Right lobe of liver (tissue), 6 donors: ENCODE results near the gene OR52B6. TPM values are rescaled to one million over a fixed set of nuclear protein-coding genes. Genes with fewer than 3 reads are reported as not detected.

Experiments
- ATAC-seq, 4 donors: fragments of 200-7000 bp; cut with Tn5 transposase; one replicate each; pipeline ENCODE4 v1.9.1; 2020; ENCODE audit warnings: mild to moderate bottlenecking in 4 of 4, moderate library complexity in 4 of 4
- DNase-seq, 3 donors: peaks; one replicate each; pipeline ENCODE4 v3.0.0-alpha.2; 2020
- H3K27ac ChIP-seq, 3 donors: fragments of 200-600 bp; one replicate each; pipeline ENCODE4 v1.8.0; 2022
- H3K27me3 ChIP-seq, 2 donors: fragments of 200-600 bp; one replicate each; pipeline ENCODE4 v1.8.0; 2022
- H3K36me3 ChIP-seq, 4 donors: fragments of 200-600 bp; sonication (generic) in 1 of 4; one replicate each; pipeline versions ENCODE4 v1.5.1 to v1.8.0; 2017 to 2022; ENCODE audit warnings: control low read depth in 1 of 4
- H3K4me1 ChIP-seq, 4 donors: fragments of 200-600 bp; sonication (generic) in 1 of 4; one replicate each; pipeline versions ENCODE4 v1.5.1 to v1.8.0; 2017 to 2022; ENCODE audit warnings: control low read depth in 1 of 4
- H3K4me3 ChIP-seq, 3 donors: fragments of 200-600 bp; one replicate each; pipeline ENCODE4 v1.8.0; 2022
- H3K9me3 ChIP-seq, 4 donors: fragments of 200-600 bp; sonication (generic) in 1 of 4; one replicate each; pipeline versions ENCODE4 v1.5.1 to v1.8.0; 2017 to 2022; ENCODE audit warnings: control low read depth in 1 of 4
- POLR2A ChIP-seq: fragments of 450-650 bp; IDR thresholded peaks from one replicate; pipeline ENCODE4 v1.6.1; 2017; ENCODE audit warnings: antibody characterized with exemption, mild to moderate bottlenecking
- WGBS: methylation state at CpG from one replicate; pipeline ENCODE4 v1.1.6; 2018; ENCODE audit warnings: low coverage, low lambda C conversion rate; ENCODE audit not compliant: insufficient coverage; ENCODE audit errors: missing lambda C conversion rate; 5-methylcytosine and 5-hydroxymethylcytosine counted together
- intact Hi-C, 2 donors: fragments of 100-400 bp; cut with DNase I; formaldehyde crosslinking; loops; one replicate each; pipeline versions ENCODE4 v1.11.2 to v1.14.1; 2022
- total RNA-seq, 6 experiments: library from RNA; depleted of rRNA in 2 of 6; stranded (reverse); fragments of >200 nt in 2 of 6; fragmentation: NEBNext Ultra II Directional in 3 of 6; extraction: Animal tissue kit (Norgen Biotek cat#: 25700) in 3 of 6; gene quantifications; one replicate each; pipeline versions ENCODE4 v1.1.0 to v1.2.4, GENCODE V29; 2016 to 2023
- TF ChIP-seq, protein P1 (sequence below), 4 donors: fragments of 200-600 bp in 3 of 4; fragments of 450-650 bp in 1 of 4; IDR thresholded peaks; one replicate each; pipeline versions ENCODE4 v1.5.1 to v1.8.0; 2016 to 2022; ENCODE audit warnings: antibody characterized with exemption in 4 of 4, mild to moderate bottlenecking in 2 of 4
- donor health status: DM: no; HTN: yes; CAD: no.
- donor health status: DM: no; HTN: no; CAD: no.
- donor health status: DM: no; HTN: no; CAD: no.
- donor health status: DM: no; HTN: yes; CAD: no.
- donor health status: DM: no; HTN: yes; CAD: no.

OR52B6 gene
- total RNA-seq, 6 experiments from 2014 or later: not detected

DNA sequence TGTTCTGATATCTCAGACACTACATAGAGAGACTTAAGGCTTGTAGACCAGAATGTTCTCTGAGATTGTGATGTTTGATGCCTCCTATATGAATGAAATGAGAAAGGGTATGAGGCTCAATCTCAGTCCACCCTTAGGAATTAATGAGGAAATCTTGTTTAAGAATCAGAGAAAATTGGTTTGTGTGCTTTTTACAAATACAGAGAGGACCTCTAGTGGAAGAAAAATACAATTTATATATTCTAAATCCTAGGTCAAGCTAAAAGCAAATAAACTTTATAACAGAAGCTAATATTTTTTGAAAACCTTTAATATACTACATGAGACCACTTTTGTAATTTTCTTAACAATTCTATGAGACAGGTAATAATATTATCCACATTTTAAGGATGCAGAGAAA is 27.3 kb upstream of the OR52B6 start:
- DNase-seq: no peak
- intact Hi-C loops: no loop called here
- Histone ChIP-seq H3K27ac (no peak overlapping the region), H3K36me3 (no peaks in the 10 kb centered on the region), H3K4me3 (no peak overlapping the region), H3K27me3 (no peaks in the 10 kb centered on the region), H3K9me3 (no peaks in the 10 kb centered on the region), H3K4me1 (no peaks in the 10 kb centered on the region)
- TF ChIP-seq, protein P1, sequence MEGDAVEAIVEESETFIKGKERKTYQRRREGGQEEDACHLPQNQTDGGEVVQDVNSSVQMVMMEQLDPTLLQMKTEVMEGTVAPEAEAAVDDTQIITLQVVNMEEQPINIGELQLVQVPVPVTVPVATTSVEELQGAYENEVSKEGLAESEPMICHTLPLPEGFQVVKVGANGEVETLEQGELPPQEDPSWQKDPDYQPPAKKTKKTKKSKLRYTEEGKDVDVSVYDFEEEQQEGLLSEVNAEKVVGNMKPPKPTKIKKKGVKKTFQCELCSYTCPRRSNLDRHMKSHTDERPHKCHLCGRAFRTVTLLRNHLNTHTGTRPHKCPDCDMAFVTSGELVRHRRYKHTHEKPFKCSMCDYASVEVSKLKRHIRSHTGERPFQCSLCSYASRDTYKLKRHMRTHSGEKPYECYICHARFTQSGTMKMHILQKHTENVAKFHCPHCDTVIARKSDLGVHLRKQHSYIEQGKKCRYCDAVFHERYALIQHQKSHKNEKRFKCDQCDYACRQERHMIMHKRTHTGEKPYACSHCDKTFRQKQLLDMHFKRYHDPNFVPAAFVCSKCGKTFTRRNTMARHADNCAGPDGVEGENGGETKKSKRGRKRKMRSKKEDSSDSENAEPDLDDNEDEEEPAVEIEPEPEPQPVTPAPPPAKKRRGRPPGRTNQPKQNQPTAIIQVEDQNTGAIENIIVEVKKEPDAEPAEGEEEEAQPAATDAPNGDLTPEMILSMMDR (IDR thresholded peaks at IDR 0.05): peak in 3 of 4 donors; percentile 16 to 25 (median 22)
- TF ChIP-seq POLR2A: no peak
- ATAC-seq: no peak

DNA sequence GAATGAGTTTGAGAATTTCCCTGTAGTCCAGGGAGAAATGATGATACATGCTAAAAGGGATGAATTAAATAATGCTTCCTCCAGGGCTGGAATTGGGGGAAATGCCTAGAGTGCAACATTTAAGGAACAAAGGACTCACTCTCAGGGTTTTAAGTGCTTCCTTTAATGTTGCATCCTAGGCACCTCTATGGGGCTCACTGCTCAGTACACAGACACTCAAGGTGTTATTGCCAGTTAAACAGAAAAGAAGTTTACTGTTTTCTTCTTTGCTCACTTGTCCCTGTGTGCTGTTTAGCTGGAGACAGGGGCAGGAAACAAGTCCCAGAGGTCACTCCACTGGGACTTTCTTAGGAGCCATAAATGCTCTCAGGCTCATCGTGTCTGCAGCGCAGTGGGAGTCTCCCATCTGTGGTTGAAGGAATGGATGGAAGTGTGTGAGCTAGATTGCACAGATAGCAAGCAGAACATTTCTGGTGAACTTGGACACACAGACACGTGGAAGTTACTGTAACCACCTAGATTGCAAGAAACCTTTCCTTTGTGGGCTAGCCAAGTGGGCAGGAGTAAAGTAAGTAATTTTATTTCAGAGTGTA is 24.0 kb upstream of the OR52B6 start:
- ATAC-seq (no peak), DNase-seq (no peak)
- H3K27ac ChIP-seq: no peak overlapping the region
- no peaks in the 10 kb centered on the region for H3K4me1 ChIP-seq
- TF ChIP-seq, protein P1 (IDR thresholded peaks at IDR 0.05): no peak
- TF ChIP-seq POLR2A: no peak
- H3K27me3 ChIP-seq: no peaks in the 10 kb centered on the region
- no peaks in the 10 kb centered on the region for H3K9me3 ChIP-seq
- WGBS: 60% methylated on average over 3 of the region's 3 CpGs
- intact Hi-C loops: no loop called here
- H3K4me3 ChIP-seq: no peak overlapping the region
- H3K36me3 ChIP-seq: no peaks in the 10 kb centered on the region

DNA sequence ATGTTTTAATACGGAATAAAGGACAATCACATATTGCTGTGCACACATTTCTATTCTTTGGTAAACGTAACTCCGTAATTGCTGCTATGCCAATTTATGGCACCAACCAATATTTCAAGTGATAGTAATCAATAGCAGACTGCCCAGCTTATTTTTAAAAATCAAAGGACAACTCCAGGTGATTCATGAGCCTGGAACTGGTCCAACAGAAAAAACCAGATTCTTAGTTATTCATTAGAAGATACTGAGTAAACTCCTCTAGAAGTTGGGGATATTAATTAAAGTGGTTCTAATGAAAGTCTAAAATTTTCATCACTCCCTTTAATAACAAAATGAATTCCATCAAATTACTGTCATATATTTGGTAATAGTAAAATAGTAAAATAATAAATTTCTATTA is 22.9 kb upstream of the OR52B6 start:
- H3K4me3 ChIP-seq: no peak overlapping the region
- no peaks in the 10 kb centered on the region for H3K9me3 ChIP-seq
- 48% methylated on average over 3 of the region's 3 CpGs for WGBS
- no peaks in the 10 kb centered on the region for H3K4me1 ChIP-seq
- no peak for DNase-seq
- no peak for ATAC-seq
- no peak overlapping the region for H3K27ac ChIP-seq
- no peak for TF ChIP-seq POLR2A
- TF ChIP-seq, protein P1 (IDR thresholded peaks at IDR 0.05): no peak
- intact Hi-C loops: no loop called here
- no peaks in the 10 kb centered on the region for H3K27me3 ChIP-seq
- H3K36me3 ChIP-seq: no peaks in the 10 kb centered on the region

DNA sequence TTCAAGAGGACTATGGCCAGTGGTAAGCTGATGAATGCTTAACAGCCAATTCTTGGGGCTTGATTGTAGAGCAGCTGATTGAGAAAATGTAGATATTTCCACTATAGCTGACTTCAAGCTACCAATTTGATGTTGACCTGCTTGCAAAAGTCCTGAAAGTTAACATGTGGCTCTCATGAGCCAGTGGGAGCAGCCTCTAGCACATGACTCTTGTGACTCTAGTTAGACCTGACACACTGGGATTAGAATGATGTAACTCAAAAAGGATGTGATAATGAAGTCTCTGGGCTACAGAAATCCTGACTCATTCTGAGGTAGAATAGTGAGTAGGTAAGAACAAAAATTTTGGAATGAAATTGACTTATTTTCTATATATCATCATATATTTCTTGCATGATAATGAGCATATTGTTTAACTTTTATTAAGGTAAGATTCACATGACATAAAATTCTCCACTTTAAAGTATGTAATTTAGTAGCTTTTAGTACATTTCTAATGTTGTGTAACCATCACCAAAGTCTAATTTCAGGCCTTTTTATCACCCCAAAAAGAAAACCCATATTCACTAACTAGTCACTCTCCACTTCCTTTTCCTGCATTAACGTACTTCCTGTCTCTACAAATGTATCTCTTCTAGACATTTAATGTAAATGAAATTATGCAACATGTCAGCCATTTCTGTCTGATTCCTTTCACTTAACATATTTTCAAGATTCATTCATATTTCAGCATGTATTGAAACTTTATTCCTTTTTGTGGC is 16.2 kb upstream of the OR52B6 start:
- H3K36me3 ChIP-seq: peaks cover 0 to 1% (median 0%) of the 10 kb centered on the region in 4 donors
- no peaks in the 10 kb centered on the region for H3K27me3 ChIP-seq
- DNase-seq (no peak), ATAC-seq (no peak)
- intact Hi-C loops: no loop called here
- H3K4me3 ChIP-seq: no peak overlapping the region
- H3K9me3 ChIP-seq: no peaks in the 10 kb centered on the region
- 18% methylated on average over 1 of the region's 1 CpG for WGBS
- H3K4me1 ChIP-seq: no peaks in the 10 kb centered on the region
- no peak overlapping the region for H3K27ac ChIP-seq
- TF ChIP-seq POLR2A: no peak
- TF ChIP-seq, protein P1 (IDR thresholded peaks at IDR 0.05): no peak
